A549 (cell line): ENCODE results near the gene MYO1H. TPM values are rescaled to one million over a fixed set of nuclear protein-coding genes. Genes with fewer than 3 reads are reported as not detected.
"Not testable (repeated sequence)": the region's sequence is repeated elsewhere in the genome, so short reads cannot be mapped to it uniquely, and the experiment has no call there.

Source experiments
- ATAC-seq, 2 experiments: fragments of 200-7000 bp in 1 of 2; fragments of >200 bp in 1 of 2; cut with Nextera tagmentation in 1 of 2; cut with Tn5 transposase in 1 of 2; 3 replicates each; pipeline versions ENCODE4 v1.8.0 to v1.9.1; 2018 to 2020; ENCODE audit warnings: mild to moderate bottlenecking in 1 of 2, moderate library complexity in 1 of 2
- CTCF ChIA-PET: fragments of 300-600 bp; sonication (Branson Sonifier 250); formaldehyde crosslinking; extraction: SDS; loops from one replicate; lab custom pipeline; 2021; ENCODE audit warnings: antibody characterized with exemption, inconsistent platforms; lab: Yijun Ruan, JAX
- POLR2A ChIA-PET: fragments of 350-600 bp; formaldehyde crosslinking; extraction: SDS; loops from one replicate; lab custom pipeline; 2021; ENCODE audit warnings: antibody characterized with exemption, inconsistent platforms; lab: Yijun Ruan, JAX
- DNase-seq, 2 experiments: peaks; one replicate each; pipeline versions ENCODE4 v3.0.0 to v3.0.0-alpha.2; 2011 to 2016; ENCODE audit warnings: low read depth in 1 of 2, low spot score in 1 of 2
- FAIRE-seq: peaks from 2 replicates; lab custom pipeline; 2011; peaks lifted over from hg19 to GRCh38; lab: Jason Lieb, UNC
- H3K27ac ChIP-seq, 2 experiments: fragments of >200 bp; sonication (Bioruptor Twin); formaldehyde crosslinking; 3 replicates each; pipeline ENCODE4 v1.5.1; 2016 to 2017
- H3K4me1 ChIP-seq: fragments of >200 bp; sonication (Bioruptor Twin); formaldehyde crosslinking; 3 replicates; pipeline ENCODE4 v1.6.1; 2016
- H3K4me2 ChIP-seq: fragments of >200 bp; sonication (Bioruptor Twin); formaldehyde crosslinking; 3 replicates; pipeline ENCODE4 v1.6.1; 2016
- H3K4me3 ChIP-seq: fragments of >200 bp; sonication (Bioruptor Twin); formaldehyde crosslinking; 3 replicates; pipeline ENCODE4 v1.5.1; 2016
- H3K9me3 ChIP-seq: fragments of >200 bp; sonication (Bioruptor Twin); formaldehyde crosslinking; 3 replicates; pipeline ENCODE4 v1.6.1; 2016
- BHLHE40 ChIP-seq: IDR thresholded peaks from 2 replicates; pipeline ENCODE4 v1.6.1; 2012; ENCODE audit warnings: low read depth, low read length, inconsistent platforms
- CBX2 ChIP-seq: fragments of 200-600 bp; sonication (generic); IDR thresholded peaks from 2 replicates; pipeline ENCODE4 v1.6.1; 2016; ENCODE audit warnings: low read depth, mild to moderate bottlenecking, borderline replicate concordance
- CHD2 ChIP-seq: fragments of 150-350 bp; IDR thresholded peaks from 2 replicates; pipeline ENCODE4 v1.6.1; 2014; ENCODE audit warnings: low read length; ENCODE audit not compliant: partially characterized antibody
- CHD4 ChIP-seq: fragments of 200-600 bp; sonication (generic); IDR thresholded peaks from 2 replicates; pipeline ENCODE4 v1.6.1; 2016; ENCODE audit warnings: antibody characterized with exemption, mild to moderate bottlenecking, borderline replicate concordance
- EHMT2 ChIP-seq: fragments of 200-600 bp; sonication (generic); IDR thresholded peaks from 2 replicates; pipeline ENCODE4 v1.6.1; 2016; ENCODE audit warnings: antibody characterized with exemption, low read depth, mild to moderate bottlenecking, moderate library complexity
- ELK1 ChIP-seq: fragments of 150-350 bp; IDR thresholded peaks from 2 replicates; pipeline ENCODE4 v1.6.1; 2014; ENCODE audit warnings: low read depth, mild to moderate bottlenecking, low read length
- EP300 ChIP-seq, 2 experiments: fragments of >200 bp; sonication (Bioruptor Twin); formaldehyde crosslinking; IDR thresholded peaks; 2 replicates in 1 of 2; 3 replicates in 1 of 2; pipeline ENCODE4 v1.6.1; 2016 to 2017
- FOSB ChIP-seq: fragments of 250-450 bp; sonication (Bioruptor Pico); IDR thresholded peaks from 2 replicates; pipeline ENCODE4 v1.5.0; 2020; ENCODE audit warnings: mild to moderate bottlenecking, moderate library complexity
- GATA3 ChIP-seq: IDR thresholded peaks from 2 replicates; pipeline ENCODE4 v1.6.1; 2012; ENCODE audit warnings: borderline replicate concordance
- HOXB13 ChIP-seq: fragments of 250-450 bp; sonication (Bioruptor Pico); IDR thresholded peaks from 2 replicates; pipeline ENCODE4 v1.5.0; 2020; ENCODE audit warnings: low read depth, mild to moderate bottlenecking, moderate library complexity
- HOXB5 ChIP-seq: fragments of 250-450 bp; sonication (Bioruptor Pico); IDR thresholded peaks from 2 replicates; pipeline ENCODE4 v1.5.0; 2020; ENCODE audit warnings: mild to moderate bottlenecking, moderate library complexity
- JUNB ChIP-seq: fragments of >200 bp; sonication (Bioruptor Twin); formaldehyde crosslinking; IDR thresholded peaks from 2 replicates; pipeline ENCODE4 v1.6.1; 2016
- KDM5A ChIP-seq: fragments of 200-600 bp; sonication (generic); IDR thresholded peaks from 2 replicates; pipeline ENCODE4 v1.6.1; 2016; ENCODE audit warnings: antibody characterized with exemption, mild to moderate bottlenecking
- MAFK ChIP-seq: fragments of 450-650 bp; IDR thresholded peaks from 2 replicates; pipeline ENCODE4 v1.6.1; 2014; ENCODE audit not compliant: partially characterized antibody
- NFE2L2 ChIP-seq: fragments of 150-350 bp; conservative IDR thresholded peaks from 2 replicates; pipeline ENCODE4 v1.6.1; 2014; ENCODE audit warnings: low read length
- NPAS2 ChIP-seq: fragments of 250-450 bp; sonication (Bioruptor Pico); IDR thresholded peaks from 2 replicates; pipeline ENCODE4 v1.8.0; 2022; ENCODE audit warnings: mild to moderate bottlenecking, moderate library complexity, borderline replicate concordance
- PBX3 ChIP-seq: IDR thresholded peaks from 2 replicates; pipeline ENCODE4 v1.6.1; 2012
- RAD21 ChIP-seq, 2 experiments: fragments of >200 bp in 1 of 2; sonication (Bioruptor Twin) in 1 of 2; formaldehyde crosslinking in 1 of 2; IDR thresholded peaks in 1 of 2; conservative IDR thresholded peaks in 1 of 2; 2 replicates in 1 of 2; 3 replicates in 1 of 2; pipeline ENCODE4 v1.6.1; 2012 to 2018; ENCODE audit warnings: inconsistent platforms in 1 of 2
- RFX5 ChIP-seq: fragments of 450-650 bp; IDR thresholded peaks from 2 replicates; pipeline ENCODE4 v1.7.1; 2014; ENCODE audit warnings: antibody characterized with exemption, mild to moderate bottlenecking, moderate library complexity
- SMC3 ChIP-seq: fragments of >200 bp; sonication (Bioruptor Twin); formaldehyde crosslinking; IDR thresholded peaks from 3 replicates; pipeline ENCODE4 v1.6.1; 2018; ENCODE audit warnings: inconsistent platforms
- SREBF2 ChIP-seq: fragments of 450-650 bp; IDR thresholded peaks from 2 replicates; pipeline ENCODE4 v1.6.1; 2014; ENCODE audit warnings: mild to moderate bottlenecking, moderate library complexity
- TFCP2L1 ChIP-seq: fragments of 250-450 bp; sonication (Bioruptor Pico); IDR thresholded peaks from 2 replicates; pipeline ENCODE4 v1.5.0; 2021; ENCODE audit warnings: mild to moderate bottlenecking
- WGBS: methylation state at CpG from one replicate; pipeline ENCODE4 v1.1.6; 2017; ENCODE audit errors: missing lambda C conversion rate; 5-methylcytosine and 5-hydroxymethylcytosine counted together
- polyA plus RNA-seq, 4 experiments: library from polyadenylated mRNA; depleted of rRNA in 3 of 4; stranded (reverse); fragments of >200 nt; fragmentation: RNase III in 1 of 4; extraction: RNeasy Plus Mini Kit Qiagen cat#74134 plus additional on column Dnase treatment in 1 of 4; gene quantifications; 2 replicates in 3 of 4; 3 replicates in 1 of 4; pipeline ENCODE4 v1.2.3, GENCODE V29; 2011 to 2017
- TF ChIP-seq, protein P1 (sequence below): fragments of 250-450 bp; sonication (Bioruptor Pico); IDR thresholded peaks from 2 replicates; pipeline ENCODE4 v1.5.0; 2020; ENCODE audit warnings: low read depth, mild to moderate bottlenecking, moderate library complexity
- TF ChIP-seq, protein P2 (sequence below): fragments of 450-650 bp; IDR thresholded peaks from 2 replicates; pipeline ENCODE4 v1.6.1; 2014; ENCODE audit warnings: antibody characterized with exemption

The MYO1H gene
- polyA plus RNA-seq, 2 of the 4 experiments (the other 2 are of a cell fraction) = not detected

GRCh38 chr12:109404841-109405240 is 57.1 kb downstream of the MYO1H start:
- H3K4me1 ChIP-seq, H3K4me2 ChIP-seq, H3K9me3 ChIP-seq, H3K4me3 ChIP-seq, DNase-seq, H3K27ac ChIP-seq, POLR2A ChIA-PET, FAIRE-seq, ATAC-seq: not testable (repeated sequence)
- WGBS = 98% methylated on average over 2 of the region's 2 CpGs
- CTCF ChIA-PET = interaction anchor here (0.8 to 4.5 kb wide), 4 partner anchors 9 to 22 kb away, joined by 3 to 22 read pairs (median 6); no protein-coding TSS in a partner anchor

DNA sequence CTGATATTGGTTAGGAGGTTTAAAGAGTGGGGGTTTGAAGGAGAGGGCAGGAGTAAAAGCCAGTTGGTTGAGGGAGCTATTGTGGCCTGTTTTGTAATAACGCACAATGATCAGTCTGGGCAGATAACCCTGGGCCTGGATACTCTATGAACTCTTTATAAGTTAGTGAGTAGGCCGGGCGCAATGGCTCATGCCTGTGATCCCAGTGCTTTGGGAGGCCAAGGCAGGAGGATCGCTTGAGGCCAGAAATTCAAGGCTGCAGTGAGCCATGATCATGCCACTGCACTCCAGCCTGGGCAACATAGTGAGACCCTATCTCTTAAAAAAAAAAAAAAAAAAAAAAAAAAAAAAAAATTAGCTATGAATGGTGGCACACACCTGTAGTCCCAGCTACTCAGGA is 58.4 kb downstream of the MYO1H start:
- FAIRE-seq, ATAC-seq, H3K4me3 ChIP-seq, DNase-seq, H3K4me2 ChIP-seq, POLR2A ChIA-PET, H3K9me3 ChIP-seq, H3K27ac ChIP-seq, H3K4me1 ChIP-seq: not testable (repeated sequence)
- CTCF ChIA-PET = interaction anchor here (0.6 to 4.5 kb wide), 6 partner anchors 13 to 1424 kb away, joined by 3 to 22 read pairs (median 4); no protein-coding TSS in a partner anchor
- 71% methylated on average over 4 of the region's 4 CpGs for WGBS

DNA sequence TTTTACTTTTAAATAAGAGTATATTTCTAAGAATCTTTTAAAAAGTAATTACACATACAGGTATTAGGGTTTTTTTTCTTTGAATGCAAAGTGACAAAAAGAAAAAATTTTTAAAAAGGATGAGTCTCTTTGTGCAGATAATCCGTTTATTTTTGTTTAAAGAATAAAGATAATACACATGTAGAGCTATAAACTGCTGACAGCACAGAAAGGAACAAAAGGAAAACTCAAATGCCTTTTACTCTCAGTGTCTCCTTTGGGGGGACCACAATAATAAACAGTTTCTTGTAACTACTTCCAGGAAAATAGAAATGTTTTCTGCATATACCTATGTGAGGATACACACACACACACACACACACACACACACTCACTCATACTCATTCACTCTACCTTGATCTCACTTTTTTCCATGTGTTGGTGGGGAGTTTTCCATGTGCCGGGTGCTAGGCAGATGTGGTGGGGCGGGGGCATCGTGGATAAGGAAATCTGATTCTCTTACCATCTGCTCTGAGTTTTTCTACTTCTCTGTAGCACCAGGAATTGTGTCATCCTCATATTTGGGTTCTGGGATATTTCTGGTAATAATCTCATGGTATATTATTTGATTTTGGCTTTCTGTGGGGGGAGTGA is 71.3 kb downstream of the MYO1H start:
- Histone ChIP-seq H3K4me2 (no peak overlapping the region), H3K4me3 (no peak overlapping the region), H3K9me3 (no peaks in the 10 kb centered on the region), H3K27ac (no peak overlapping the region), H3K4me1 (no peaks in the 10 kb centered on the region)
- ChIA-PET POLR2A (no interaction called here), CTCF (interaction anchor here (1.4 to 2.7 kb wide), 3 partner anchors 9 to 25 kb away, joined by 3 to 12 read pairs (median 5); no protein-coding TSS in a partner anchor)
- TF ChIP-seq HOXB5 (CRISPR knock-in tag) (no peak), MAFK (peak; percentile 60), NPAS2 (CRISPR knock-in tag) (no peak), CHD4 (no peak), RFX5 (no peak), PBX3 (no peak), CBX2 (no peak), JUNB (no peak)
- TF ChIP-seq, protein P1, sequence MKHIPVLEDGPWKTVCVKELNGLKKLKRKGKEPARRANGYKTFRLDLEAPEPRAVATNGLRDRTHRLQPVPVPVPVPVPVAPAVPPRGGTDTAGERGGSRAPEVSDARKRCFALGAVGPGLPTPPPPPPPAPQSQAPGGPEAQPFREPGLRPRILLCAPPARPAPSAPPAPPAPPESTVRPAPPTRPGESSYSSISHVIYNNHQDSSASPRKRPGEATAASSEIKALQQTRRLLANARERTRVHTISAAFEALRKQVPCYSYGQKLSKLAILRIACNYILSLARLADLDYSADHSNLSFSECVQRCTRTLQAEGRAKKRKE (CRISPR knock-in tag) = no peak
- DNase-seq (no peak), FAIRE-seq (no peak), ATAC-seq (no peak)
- 27% methylated on average over 4 of the region's 4 CpGs for WGBS

DNA sequence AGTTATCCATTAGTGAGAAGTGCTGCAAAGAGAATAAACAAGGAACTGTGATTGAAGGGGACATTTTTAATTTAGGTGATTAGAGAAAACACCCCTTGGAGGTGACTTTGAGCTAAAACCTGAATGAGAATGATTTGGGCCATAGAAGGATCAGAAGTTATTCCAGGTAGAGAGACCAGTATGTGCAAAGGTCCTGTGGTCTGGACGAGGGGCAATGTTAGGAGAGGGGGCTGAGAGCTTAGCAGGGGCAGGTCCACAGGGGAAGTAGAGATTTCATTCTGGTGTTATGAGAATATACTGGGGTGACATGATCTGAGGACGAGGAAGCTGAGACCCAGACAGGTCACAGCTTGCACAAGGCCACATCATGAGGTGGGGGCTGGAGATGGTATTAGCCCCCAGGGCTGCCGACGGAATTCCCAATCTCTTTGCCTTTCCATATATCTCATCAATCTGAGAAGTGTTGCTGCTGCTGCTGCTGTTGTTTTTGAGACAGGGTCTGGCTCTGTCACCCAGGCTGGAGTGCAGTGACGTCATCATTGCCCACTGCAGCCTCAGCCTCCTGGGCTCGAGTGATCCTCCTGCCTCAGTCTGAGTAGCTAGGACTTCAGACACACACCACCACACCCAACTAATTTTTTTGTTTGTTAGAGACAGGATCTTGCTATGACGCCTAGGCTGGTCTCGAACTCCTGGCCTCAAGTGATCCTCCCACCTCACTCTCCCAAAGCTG is 73.8 kb downstream of the MYO1H start:
- DNase-seq (no peak), FAIRE-seq (no peak), ATAC-seq (no peak)
- ChIA-PET CTCF (interaction anchor here (1.0 to 2.9 kb wide), 4 partner anchors 11 to 28 kb away, joined by 3 to 14 read pairs (median 11); no protein-coding TSS in a partner anchor), POLR2A (no interaction called here)
- Histone ChIP-seq H3K27ac (no peak overlapping the region), H3K4me3 (no peak overlapping the region), H3K9me3 (no peaks in the 10 kb centered on the region), H3K4me2 (no peak overlapping the region), H3K4me1 (no peaks in the 10 kb centered on the region)
- 47% methylated on average over 8 of the region's 8 CpGs for WGBS
- TF ChIP-seq EP300 (IDR thresholded peaks at IDR 0.05) = no peak
- TF ChIP-seq RAD21 (conservative IDR thresholded peaks at IDR 0.05 in 1 of 2, IDR thresholded peaks at IDR 0.05 in 1 of 2) = no peak
- TF ChIP-seq ELK1 = no peak
- no peak for TF ChIP-seq HOXB13 (CRISPR knock-in tag)
- no peak for TF ChIP-seq SREBF2
- TF ChIP-seq, protein P2, sequence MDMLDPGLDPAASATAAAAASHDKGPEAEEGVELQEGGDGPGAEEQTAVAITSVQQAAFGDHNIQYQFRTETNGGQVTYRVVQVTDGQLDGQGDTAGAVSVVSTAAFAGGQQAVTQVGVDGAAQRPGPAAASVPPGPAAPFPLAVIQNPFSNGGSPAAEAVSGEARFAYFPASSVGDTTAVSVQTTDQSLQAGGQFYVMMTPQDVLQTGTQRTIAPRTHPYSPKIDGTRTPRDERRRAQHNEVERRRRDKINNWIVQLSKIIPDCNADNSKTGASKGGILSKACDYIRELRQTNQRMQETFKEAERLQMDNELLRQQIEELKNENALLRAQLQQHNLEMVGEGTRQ = no peak
- no peak for TF ChIP-seq EHMT2
- no peak for TF ChIP-seq NFE2L2
- TF ChIP-seq, protein P1 (CRISPR knock-in tag) = no peak
- no peak for TF ChIP-seq BHLHE40
- TF ChIP-seq GATA3 = no peak
- no peak for TF ChIP-seq TFCP2L1 (CRISPR knock-in tag)
- TF ChIP-seq KDM5A = no peak
- no peak for TF ChIP-seq SMC3
- TF ChIP-seq CHD2 = no peak
- no peak for TF ChIP-seq FOSB (CRISPR knock-in tag)
